Ramos (cell line): ENCODE measurements around the gene CTF1.
"Not testable (repeated sequence)": the region's sequence is repeated elsewhere in the genome, so short reads cannot be mapped to it uniquely, and the experiment has no call there.

ENCODE experiments used
- in situ Hi-C: fragments of 300-500 bp; cut with MboI; formaldehyde crosslinking; loops from one replicate; pipeline ENCODE4 v1.14.3; 2022; ENCODE audit warnings: low sequenced_read_pairs; ENCODE audit not compliant: unreplicated experiment

The CTF1 gene

GRCh38 chr16:30886145-30886544 lies 10.3 kb upstream of the CTF1 start:
- in situ Hi-C loops: no loop called here

DNA sequence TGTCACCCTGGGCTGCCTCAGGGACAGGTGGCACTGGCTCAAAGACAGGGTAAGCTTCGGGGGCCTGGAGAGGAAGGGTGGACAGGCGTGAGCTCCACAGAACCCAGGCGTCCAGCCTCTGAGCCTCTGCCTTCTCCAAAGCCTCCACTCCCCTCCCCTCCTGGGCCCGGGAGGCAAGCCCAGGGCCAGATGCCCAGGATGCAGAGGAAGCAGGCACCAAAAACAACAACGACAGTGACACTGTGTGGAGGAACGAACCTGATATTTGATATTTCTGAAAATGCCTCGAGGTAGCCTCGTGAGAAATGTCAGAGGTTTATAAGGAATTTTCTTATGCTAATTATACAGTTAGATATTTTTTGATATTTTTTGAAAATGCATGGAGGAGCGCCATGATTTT lies 8.5 kb upstream of the CTF1 start:
- in situ Hi-C loops: no loop called here

DNA sequence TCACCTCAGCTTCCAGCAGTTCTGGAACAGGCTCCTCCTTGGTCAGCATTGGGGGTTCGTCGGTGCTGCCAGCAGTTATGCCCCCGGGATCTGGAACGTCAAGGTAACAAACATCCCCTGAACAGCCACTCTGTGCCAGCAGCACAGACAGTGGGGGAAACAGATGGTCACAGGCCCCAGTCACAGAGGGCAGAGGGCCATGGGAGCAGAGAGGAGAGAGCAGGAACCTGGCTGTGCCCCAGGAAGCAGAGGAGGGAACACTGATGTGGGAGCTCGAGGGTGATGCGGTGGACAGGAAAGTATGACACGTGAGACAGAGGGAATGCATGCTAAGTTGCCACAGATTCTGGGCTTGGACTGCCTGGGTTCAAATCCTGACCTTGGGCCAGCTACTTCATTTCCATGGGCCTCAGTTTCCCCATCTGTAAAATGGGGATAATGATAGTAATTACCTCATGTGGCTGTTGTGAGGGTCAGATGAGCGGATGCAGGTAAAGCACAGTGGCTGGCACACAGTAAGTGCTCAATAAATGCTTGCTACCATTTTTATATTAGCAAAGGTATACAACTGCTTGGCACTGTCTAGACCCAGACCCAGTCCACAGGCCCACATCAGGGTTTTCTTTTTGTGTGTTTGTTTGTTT lies 7.4 kb upstream of the CTF1 start:
- in situ Hi-C loops: no loop called here

DNA sequence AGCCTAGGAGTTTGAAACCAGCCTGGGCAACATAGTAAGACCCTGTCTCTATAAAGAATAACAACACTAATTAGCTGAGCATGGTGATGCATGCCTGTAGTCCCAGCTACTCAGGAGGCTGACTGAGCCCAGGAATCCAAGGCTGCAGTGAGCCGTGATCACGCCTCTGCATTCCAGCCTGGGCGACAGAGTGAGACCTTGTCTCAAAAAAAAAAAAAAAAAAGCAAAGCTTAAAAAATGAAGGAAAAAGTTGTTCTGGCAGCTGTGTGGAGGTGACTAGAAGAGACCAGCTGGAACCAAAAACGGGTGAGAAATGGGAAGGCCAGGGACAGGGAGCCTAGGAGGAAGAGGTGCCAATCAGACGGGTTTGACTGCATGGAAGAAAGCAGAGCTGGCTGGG lies 6.7 kb upstream of the CTF1 start:
- in situ Hi-C loops: no loop called here

DNA sequence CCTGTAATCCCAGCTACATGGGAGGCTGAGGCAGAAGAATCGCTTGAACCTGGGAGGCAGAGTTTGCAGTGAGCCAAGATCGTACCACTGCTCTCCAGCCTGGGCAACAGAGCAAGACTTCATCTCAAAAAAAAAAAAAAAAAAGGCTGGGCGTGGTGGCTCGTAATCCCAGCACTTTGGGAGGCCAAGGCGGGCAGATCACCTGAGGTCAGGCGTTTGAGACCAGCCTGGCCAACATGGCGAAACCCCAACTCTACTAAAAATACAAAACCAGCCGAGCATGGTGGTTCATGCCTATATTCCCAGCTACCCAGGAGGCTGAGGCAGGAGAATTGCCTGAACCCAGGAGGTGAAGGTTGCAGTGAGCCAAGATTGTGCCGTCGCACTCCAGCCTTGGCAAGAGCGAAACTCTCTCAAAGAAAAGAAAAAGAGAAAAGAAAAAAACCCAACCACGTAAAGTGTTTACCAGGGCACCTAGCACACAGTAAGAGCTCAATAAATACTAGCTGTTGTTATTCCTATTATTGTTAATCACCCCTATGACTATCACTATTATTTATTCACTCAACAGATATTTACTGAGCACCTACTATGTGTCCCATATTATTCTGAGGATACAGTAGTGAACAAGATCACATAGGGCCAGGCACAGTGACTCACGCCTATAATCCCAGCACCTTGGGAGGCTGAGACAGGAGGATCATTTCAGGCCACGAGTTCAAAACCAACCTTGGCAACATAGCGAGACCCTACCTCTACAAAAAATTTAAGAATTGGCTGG lies 5.2 kb upstream of the CTF1 start:
- in situ Hi-C loops: not testable (repeated sequence)

GRCh38 chr16:30892670-30893416 lies 3.6 kb upstream of the CTF1 start:
- in situ Hi-C loops: no loop called here

DNA sequence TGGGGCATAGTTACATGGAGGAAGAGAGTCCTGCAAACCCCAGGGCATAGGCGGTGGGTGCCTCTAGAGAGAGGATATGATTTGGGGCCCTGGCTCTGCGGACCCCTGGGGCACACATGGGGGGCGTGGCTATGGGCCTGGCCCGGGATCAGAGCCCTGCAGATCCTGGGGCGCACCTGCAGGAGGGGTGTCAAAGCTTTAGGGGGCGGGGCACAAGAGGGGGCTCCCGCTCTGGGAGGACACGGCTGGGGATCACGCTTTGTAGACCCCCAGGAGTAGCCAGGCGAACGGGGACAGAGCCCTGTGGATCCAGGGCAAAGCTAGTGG lies 3.0 kb upstream of the CTF1 start:
- in situ Hi-C loops: no loop called here

GRCh38 chr16:30893744-30894539 lies 2.5 kb upstream of the CTF1 start, which contains the start of gene BCL7C:
TSS of gene BCL7C (minus strand) at chr16:30894077. CDS start at chr16:30893944, 133 bp downstream.
- in situ Hi-C loops: no loop called here

DNA sequence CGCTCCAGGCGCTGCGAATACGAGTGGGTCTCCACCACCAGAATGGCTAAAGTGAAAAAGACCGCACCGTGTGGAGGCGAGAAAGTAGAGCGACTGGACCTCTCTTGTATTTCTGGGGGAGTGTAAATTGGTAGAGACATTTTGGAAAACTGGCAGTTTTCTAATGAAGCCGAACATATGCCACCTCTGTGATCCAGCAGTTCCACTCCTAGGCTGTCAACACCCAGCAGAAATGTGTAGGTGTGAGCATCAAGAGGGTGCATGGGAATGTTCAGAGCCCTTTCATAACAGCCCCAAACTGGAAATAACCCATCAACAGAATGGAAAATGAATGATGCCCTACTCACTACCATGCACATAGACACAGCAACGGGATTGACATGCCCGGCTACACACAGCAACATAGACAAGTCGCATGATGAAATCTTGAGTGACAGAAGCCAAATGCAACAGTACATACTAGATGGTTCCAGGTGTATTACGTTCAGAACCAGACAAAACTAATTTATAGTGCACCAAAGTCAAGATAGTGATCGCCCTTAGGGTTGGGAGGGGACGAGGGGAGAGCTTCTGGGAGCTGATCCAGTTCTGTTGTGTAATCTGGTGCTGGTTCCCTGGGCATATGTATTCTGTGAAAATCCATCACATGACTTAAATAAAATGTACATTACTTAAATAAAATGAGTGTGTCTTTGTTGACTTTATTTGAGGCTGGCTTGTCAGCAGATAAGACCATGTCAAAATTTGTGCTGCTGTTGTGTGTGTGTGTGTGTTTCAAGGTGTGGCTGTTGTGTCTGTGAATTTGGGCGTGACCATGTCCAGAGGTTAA lies 1.7 kb upstream of the CTF1 start:
- in situ Hi-C loops: no loop called here

- in situ Hi-C loops: no loop called here
Observed at GRCh38 chr16:30895627-30896260, 670 bp upstream of the CTF1 start.

DNA sequence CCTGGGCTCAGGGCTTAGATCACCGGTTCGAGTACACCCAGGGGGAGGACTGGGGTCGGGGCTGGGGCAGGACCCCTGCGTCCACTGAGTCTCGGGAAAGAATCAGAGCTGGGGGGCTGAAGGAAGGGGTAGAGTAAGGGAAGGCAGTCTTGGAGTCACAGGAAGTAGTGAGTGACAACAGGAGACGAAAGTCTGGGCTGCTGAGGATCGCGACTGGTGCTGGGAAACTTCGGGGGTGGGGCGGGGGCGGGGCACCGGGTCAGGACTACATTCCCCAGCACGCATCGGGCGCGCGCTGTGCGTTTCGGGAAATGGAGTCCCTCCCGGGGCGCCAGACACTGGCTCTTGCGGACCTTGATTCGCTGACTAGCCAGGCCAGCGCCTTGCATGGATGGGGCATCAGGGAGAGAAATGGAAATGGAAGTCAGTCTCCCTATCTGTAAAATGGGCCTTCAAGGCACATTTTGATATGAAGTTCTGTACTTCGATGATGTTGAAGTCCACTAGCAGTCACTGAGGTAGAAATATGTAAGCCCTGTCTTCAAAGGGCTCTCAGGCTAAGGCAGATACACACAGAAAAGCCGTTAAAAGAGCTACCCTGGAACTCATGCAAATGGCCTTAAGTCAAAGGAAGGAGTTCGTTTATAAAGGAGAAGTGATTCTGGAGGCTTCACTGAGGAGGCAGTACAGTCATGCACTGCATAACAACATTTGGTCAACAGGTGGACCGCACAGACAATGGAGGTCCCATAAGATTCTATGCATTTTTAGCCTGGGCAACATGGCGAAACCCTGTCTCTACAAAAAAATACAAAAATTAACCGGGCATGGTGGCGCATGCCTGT lies 697 bp downstream of the CTF1 start:
- in situ Hi-C loops: no loop called here

GRCh38 chr16:30899794-30900193 lies 3.4 kb downstream of the CTF1 start:
- in situ Hi-C loops: no loop called here

GRCh38 chr16:30900588-30900987 lies 4.2 kb downstream of the CTF1 start:
- in situ Hi-C loops: no loop called here

DNA sequence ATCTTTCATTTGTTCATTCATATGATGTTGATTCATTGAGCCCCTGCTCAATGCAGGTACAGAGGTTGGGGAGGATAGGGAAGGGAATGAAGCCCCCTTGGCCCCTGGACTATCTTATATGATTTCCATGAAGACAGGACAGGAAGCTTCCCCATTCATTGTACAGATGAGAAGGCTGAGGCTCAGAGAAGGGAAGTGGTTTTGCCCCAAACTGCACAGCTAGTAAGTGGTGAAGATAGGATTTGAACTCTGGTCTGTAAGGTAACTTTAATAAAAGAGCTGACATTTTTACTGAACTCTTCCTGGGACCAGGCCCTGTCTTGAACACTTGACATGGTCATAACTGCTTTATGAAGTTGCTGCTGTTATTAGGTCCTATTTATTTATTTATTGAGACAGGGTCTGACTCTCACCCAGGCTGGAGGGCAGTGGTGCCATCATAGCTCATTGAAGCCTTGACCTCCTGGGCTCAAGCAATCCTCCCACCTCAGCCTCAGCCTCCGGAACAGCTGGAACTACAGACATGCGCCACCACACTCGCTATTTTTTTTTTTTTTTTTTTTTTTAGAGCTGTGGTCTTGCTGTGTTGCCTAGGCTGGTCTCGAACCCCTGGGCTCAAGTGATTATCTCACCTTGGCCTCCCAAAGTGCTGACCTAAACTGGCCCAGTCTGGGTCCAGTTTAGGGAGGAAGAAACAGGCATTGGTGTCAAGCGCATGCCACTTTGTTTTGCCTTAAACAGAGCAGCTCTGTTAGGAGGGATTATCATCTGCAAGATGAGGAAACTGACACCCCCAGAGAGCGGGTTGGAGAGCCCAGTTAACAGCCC lies 5.0 kb downstream of the CTF1 start:
- in situ Hi-C loops: no loop called here

- in situ Hi-C loops: no loop called here
Observed at GRCh38 chr16:30902029-30902972, 5.9 kb downstream of the CTF1 start.

GRCh38 chr16:30903002-30903401 lies 6.6 kb downstream of the CTF1 start:
- in situ Hi-C loops: no loop called here
